HL-60/S4 treated with phorbol 12-myristate 13-acetate at 8.2 ng/mL for 4 days and 3 days (cell line): ENCODE measurements around the gene CALML3.
"Not testable (repeated sequence)": the region's sequence is repeated elsewhere in the genome, so short reads cannot be mapped to it uniquely, and the experiment has no call there.

Experiments
- in situ Hi-C: fragments of 300-500 bp; cut with MboI; formaldehyde crosslinking; loops from 2 replicates; pipeline ENCODE4 v1.15.0; 2022; ENCODE audit warnings: low sequenced_read_pairs

CALML3 gene

DNA sequence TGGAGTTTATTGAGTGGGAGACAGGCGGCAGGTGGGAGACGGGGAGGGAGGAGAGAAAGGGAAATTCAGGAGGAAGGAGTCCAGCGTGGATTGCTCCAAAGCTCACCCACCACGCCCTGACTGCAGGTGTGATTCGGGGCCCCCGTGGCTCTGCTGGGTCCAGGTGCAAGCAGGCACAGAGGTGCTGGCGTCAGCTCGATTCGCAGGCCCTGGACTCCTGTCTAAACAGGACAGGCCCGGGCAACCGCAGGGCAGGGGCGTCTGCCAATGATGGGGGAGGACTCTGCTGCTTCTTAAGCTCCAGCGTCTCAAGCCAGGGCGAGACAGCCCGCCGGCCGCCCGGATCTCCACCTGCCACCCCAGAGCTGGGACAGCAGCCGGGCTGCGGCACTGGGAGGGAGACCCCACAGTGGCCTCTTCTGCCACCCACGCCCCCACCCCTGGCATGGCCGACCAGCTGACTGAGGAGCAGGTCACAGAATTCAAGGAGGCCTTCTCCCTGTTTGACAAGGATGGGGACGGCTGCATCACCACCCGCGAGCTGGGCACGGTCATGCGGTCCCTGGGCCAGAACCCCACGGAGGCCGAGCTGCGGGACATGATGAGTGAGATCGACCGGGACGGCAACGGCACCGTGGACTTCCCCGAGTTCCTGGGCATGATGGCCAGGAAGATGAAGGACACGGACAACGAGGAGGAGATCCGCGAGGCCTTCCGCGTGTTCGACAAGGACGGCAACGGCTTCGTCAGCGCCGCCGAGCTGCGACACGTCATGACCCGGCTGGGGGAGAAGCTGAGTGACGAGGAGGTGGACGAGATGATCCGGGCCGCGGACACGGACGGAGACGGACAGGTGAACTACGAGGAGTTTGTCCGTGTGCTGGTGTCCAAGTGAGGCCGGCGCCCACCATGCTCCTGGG, at the start of gene CALML3:
TSS of gene CALML3 (plus strand) at position 321 of the 920 bp plus-strand sequence. CDS start at position 446, 125 bp downstream.
- in situ Hi-C loops = no loop called here

DNA sequence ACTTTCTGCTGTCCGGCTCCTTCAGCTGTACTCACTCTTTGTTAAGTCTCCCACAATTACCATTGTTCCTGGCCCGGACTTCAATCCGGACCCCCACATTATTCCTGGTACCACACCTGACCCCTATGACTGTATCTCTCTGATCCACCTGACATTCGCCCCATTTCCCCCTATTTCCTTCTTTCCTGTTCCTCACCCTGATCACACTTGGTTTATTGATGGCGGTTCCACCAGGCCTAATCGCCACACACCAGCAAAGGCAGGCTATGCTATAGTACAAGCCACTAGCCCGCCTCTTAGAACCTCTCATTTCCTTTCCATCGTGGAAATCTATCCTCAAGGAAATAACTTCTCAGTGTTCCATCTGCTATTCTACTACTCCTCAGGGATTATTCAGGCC, 49.7 kb upstream of the CALML3 start:
- in situ Hi-C loops = not testable (repeated sequence)

DNA sequence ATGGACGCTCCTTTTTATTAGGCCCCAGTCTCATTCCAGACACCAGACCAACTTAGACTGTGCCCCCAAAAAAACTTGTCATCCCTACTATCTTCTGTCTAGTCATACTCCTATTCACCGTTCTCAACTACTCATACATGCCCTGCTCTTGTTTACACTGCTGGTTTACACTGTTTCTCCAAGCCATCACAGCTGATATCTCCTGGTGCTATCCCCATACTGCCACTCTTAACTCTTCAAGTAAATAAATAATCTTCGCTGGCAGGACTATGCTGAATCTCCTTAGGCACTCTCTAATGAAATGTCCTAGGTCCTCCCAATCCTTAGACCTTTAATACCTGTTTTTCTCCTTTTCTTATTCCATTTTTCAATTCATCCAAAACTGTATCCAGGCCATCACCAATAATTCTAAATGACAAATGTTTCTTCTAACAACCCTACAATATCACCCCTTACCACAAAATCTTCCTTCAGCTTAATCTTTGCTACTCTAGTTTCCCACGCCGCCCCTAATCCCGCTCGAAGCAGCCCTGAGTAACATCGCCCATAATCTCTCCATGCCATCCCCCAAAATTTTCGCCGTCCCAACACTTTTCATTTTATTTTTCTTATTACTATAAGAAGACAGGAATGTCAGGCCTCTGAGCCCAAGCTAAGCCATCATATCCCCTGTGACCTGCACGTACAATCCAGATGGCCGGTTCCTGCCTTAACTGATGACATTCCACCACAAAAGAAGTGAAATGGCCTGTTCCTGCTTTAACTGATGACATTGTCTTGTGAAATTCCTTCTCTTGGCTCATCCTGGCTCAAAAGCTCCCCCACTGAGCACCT, 48.6 kb upstream of the CALML3 start:
- in situ Hi-C loops = not testable (repeated sequence)

DNA sequence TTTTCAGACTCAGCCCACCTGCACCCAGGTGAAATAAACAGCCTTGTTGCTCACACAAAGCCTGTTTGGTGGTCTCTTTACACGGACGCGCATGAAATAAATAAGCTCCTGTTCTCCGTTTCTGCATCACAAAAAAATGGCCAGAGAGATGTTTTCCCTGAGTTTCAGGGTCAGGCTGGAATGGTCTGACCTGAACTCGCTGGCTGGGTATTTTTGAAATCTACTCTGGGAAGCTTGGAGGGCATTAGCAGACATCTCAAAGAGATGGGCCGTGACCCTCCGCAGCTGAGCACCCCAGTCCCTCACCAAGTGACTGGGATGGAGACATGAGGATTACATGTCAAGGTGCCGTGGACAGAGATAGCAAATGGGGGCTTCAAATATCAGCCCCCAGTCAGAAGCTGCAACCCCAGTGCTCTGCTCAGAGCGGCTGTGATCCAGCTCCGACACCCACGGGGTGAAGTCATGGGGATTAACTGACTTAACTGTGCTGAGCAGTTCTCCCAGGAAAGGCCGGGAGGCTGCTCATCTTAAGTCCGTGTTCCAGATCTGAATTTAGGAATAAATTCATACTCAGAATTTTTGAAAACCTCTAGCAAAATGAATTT, 47.7 kb upstream of the CALML3 start:
- in situ Hi-C loops = no loop called here

DNA sequence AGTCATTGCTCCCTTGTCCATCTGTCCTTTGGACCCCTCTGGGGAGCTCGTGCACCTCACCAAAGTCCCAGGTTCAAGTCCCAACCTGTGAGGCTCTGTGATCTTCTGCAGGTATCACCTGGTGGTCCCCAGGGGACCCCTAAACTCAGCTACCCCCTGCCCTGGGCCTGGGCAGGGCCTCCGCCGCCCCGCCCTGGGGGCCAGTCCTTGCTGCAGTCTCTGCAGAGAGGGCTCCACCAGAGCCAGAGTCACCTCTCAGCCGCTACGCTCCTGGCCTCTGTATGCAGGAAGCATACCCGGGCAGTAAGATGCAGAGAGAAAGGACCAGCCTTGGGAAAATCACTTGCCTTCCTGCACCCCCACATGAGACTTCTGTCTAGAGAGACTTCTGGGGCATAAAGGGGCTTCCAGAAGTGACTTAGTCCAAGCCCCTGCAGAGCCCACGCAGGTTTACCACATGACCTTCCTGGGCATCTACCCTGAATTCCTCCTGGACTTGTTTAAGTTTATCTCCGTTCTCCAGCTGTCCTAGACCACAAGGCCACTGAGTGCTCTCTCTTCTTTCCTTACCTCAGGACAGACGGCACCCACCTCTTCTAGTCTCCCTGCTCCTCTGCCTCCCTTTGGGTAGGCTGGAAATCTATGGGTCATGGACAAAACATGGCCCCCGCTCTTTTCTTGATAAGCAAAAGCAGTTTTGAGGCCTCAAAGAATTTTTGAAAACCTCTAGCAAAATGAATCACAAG, 46.6 kb upstream of the CALML3 start:
- in situ Hi-C loops = no loop called here

DNA sequence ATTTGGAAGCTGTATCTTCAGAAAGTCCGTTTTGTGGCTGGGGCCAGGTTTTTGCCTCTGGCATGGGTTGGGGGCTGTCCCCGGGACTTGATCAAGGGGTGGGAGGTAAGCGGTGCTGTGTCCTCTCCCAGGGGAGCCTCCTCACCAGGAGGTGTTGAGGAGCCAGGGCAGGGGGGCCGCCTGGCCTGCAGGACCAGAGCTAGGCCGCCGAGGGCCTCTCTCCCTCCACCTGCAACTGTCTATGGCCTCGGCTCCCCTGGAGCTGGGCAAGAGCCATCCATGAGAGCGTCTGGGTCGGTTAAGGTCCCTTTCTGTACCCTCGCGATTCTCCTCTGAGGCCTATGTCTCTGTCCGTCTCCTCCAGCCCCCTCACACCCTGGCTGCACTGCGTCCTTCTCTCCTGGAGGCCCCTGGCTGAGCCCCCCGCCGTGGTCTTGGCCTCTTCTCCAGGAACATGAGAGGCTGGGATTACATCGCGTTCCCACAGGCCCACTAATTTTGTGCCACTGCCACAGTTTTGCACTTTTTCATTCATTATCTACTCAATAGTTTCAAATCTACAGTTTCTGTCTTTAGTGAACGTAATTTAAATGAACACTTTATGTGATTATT, 46.0 kb upstream of the CALML3 start:
- in situ Hi-C loops = no loop called here

DNA sequence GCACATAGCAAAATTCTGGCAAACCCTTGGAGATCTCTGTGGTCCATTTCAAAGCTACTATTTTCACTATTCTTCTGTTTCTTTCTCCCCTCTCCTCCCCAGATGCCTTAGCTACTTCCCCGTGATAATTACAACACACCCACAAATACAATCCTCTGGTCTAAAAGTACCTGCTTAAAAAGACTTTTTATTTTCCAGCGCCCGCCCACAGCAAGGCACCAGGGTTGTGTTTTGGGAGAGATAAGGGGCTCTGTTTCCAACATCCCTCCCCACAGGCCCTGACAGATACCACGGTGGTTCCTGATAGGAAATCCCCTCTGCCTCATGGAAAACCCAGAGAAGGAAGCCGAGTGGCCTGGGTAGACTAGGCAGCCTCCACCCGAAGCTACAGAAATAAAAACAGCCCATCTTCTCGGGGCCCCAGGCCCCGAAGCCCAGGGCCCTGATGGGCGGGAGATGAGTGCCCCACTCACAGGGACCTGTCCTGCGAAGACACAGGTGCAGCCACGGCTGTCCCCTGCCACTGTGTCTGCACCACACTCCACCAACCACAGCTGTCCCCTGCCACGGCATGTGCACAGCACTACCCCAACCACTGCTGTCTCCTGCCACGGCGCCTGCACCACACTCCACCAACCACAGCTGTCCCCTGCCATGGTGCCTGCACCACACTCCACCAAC, 45.1 kb upstream of the CALML3 start:
- in situ Hi-C loops = no loop called here

DNA sequence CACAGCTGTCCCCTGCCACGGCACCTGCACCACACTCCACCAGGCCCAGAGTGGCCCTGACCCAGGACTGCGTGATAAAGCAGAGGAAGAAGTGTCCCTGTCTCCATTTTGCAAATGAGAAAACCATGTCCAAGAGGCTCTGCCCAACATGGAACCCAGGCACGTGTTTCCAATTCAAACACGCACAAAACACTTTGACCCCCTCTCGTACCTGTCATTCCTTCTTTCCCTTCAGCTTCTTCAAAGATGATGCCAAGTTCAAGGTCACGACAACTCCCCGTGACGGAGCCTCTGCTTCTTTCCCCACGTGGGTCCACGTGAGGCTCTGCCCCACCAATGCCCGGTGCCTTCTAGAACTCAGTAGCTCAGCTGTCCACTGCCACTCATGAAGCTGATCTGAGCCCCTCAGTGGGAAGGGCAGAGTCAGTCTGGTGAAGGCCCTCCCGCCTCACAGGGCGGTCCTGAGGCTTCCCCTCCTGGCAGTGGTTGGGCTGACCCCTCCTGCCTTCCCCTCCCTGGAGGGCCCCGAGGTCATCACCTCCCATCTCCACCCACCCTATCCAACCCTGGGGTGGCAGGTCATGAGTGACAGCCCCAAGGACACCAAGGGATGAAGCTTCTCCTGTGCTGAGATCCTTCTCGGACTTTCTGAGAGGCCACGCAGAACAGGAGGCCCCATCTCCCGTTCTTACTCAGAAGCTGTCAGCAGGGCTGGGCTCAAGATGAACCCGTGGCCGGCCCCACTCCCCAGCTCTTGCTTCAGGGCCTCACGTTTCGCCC, 44.4 kb upstream of the CALML3 start:
- in situ Hi-C loops = no loop called here

DNA sequence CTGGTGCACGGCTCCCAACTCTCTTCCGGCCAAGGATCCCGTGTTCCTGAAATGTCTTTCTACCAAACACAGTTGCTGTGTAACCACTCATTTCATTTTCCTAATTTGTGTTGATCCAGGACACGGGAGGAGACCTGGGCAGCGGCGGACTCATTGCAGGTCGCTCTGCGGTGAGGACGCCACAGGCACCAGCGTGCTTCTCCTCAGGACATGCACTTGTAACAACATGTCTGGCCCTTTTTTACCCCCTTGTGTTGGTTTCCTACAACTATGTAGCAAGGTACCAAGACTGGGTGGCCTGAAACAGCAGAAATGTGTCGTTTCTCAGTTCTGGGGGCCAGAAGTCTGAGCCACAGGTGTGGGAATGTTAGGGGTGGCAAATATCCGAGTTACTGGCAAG, 43.6 kb upstream of the CALML3 start:
- in situ Hi-C loops = no loop called here

DNA sequence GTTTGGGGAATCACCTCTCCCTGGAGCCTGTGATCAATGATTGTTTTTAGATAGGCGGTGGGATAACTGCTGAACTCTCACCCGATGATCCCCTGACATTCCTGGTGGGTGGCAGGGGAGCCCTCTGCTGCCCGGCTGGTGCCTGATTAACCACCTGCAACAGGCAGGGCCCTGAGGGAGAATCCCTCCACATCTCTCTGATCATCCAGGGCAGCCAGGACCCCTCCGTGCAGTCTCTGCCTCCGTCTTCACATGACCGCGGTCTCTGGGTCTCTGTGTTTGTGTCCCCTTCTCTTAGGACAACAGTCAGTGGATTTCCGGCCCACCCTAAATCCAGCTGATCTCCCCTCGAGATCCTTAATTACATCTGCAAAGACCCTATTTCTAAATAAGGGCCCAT, 42.7 kb upstream of the CALML3 start:
- in situ Hi-C loops = no loop called here

DNA sequence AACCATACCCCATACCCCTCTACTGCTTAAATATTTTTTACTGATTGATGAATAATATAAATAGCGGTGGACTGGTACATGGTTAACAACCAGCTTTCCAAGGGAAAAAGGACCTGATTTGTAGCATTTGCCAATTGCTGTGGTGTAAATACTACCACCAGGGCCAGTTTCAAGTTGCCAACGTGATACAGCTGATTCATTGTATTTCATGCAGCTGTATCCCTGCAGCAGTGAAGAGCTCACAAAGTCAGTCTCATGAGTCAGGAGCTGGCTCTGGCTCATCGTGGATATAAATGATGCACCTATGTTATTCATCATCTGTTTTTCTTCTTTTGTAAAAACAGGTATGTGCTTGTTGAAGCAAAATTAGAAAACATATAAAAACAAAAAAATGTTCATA, 40.6 kb upstream of the CALML3 start:
- in situ Hi-C loops = no loop called here

DNA sequence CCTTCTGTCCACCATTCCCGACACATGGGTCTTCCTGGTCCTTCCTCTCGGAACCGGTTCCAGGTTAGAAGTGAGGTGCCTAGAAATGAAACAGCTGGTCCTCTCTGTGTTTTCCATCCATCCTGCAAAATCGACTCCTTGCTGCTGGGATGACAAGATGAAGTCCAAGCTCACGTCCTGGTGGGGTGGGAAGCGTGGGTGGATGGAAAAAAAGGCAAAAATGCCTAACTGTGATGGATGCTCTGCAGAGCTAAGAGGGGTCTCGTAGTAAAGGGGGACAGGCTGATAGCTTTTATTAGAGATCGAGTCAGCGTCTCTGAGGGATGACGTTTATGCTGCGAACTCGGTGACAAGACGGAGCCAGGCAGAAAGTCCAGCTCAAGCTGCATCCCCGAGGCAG, 39.5 kb upstream of the CALML3 start:
- in situ Hi-C loops = no loop called here

DNA sequence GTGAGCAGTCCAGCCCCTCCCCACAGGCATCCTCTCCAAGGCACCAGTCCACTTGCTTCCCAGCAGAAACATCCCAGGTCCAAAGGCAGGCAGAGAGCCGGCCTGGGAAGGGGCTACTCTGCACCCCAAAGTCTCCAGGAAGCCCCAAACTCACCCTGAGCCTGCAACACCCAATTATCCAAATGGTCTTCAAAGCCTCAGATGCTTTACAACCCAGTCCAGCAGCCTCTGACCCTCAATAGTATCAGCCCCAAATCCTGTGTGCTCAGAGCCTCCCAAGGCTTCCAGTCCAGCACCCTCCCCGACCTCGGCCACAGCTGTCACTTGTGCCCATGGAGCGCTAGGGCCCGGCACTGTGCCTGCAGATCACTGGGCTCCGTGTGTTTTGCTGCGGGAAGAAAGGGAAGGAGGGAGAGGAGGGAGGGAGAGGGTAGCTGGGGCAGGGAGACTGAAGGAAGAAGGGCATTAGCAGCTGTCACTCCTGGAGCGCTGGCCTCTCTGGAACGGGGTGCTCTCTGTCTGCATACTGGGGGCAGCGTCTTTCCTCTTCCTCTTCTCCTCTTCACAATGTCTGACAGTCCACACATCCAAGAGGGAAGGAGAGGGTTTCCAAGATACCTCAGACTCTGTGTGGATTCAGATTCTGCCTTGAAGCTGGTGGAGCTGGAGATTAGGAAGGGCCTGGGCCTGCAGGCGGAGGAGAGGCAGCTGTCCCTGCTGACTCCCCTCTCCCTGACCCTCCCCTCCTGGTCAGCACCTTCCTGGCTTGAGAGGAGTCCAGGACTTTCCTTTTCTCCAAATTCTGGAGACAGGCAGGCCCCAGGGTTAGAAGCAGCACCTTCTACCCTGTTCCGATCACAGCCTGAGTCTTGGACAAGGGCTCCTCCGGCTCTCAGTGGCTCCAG, 38.6 kb upstream of the CALML3 start:
- in situ Hi-C loops = no loop called here

DNA sequence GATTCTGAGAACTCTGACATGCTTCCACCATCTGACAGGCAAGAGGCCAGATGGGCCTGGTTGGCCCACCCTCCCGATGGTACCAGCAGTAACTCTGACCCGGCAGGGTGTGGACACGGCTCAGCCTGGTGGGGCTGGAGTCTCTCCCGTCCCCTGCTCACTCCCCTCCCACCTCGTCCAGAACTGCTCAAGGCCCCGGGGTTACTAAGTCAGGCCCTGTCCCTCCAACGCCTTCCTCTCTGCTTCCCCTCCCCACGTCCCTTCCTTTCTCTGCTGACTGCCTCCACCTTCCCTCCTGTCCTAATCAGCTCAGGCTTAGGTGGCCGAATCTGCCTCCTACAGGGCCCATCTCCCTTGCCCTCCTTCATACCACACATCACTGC, 37.9 kb upstream of the CALML3 start:
- in situ Hi-C loops = no loop called here

DNA sequence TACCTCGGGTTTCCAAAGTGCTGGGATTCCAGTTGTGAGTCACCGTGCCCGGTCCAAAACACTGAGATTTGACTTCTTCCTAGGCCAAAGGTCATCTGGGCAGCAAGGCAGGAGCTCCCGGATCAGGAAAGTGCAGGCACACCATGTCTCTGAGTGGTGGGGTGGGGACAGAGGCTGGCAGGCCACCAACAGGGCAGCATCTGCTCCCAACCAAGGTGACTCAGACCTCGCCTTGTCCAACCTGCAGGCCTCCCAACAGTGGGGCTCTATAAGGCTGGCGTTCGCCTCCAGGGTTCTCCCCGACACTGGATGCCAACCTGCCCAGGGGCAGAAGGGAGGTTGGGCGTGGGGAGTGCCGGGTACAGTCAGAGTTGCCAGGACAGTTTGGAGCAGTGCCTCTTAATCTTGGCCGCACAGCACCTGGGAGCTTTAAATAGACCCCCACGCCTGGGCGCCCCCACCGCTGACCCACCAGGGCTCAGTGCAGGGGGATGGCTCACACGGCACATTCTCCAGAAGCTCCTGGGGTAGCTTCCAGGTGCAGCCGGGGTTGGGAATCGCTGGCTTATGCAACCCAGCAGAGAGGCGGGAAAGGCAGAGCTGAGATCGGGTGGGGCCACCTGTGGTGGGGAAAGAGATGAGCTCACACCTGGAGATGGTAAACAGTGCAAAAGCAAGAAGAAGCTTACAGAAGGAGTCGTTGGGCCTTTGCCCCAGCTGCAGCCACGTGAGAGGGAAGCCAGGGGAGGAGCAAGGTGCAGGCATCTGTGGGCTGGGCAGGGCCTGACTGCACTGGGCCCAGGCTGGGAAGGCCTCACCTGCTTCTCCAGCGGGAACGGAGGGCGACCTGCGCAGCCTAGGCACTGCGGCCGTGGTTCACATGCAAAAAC, 36.2 kb upstream of the CALML3 start:
- in situ Hi-C loops = no loop called here

DNA sequence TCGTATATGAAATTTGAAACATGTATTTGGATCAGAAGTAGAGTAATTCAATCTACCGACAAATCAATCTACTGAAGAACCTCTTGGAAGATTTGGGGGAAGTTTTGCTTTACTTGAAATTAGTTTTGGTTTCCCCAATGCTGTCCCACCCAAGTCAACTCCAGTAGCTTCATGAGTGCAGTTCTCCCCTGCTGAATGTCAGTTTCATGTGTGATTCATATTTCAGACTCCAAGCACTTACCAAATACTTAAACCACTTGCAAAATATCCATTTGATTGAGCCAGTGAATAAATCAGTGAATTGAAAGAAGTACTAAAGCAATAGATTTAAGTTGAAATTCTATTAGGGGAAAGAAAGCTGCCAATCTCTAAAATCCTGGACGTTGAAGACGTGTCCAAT, 34.7 kb upstream of the CALML3 start:
- in situ Hi-C loops = no loop called here
